Measurements from ENCODE around the gene CSNK1E.

The CSNK1E gene

DNA sequence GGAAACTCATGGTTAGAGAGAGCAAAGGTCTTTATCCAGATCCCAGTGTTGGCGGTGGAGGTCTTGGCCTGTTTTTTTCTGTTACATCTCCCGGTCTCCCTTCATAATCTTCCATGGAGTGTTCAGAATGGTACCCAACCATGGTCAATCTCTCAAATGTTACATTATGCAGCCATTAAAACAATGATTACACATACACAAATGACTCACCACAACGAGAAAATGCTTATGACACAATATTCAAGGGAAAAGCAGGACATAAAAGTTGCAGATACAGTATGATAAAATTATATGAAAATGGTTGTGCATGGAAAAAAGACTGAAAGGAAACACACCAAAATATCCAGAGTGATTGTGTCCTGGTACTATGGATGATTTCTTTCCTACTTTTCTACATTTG is 17.8 kb upstream of the CSNK1E start:
- no peak for DNase-seq (ENCODE audit: low read depth in 2 of 2, low spot score in 1 of 2)

DNA sequence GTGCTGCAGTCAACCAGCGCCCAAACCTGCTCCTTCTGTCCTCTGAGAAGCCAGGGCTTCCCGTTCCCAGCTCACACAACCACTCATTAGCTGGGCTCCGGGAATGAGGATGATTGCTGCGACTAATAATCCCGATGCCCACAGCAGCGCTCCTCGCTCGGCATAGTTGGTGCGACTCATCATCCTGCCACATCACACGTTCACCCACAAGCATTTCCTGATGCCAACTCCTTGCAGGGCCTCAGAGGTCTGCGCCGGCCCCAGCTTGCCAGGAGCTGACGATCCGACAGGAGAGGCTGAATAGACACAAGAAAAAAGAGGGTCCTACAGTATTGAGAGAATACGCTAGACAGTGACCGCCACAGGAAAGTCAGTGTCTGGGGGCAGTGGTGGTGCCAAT is 10.6 kb upstream of the CSNK1E start:
- no peak for DNase-seq (ENCODE audit: low read depth in 2 of 2, low spot score in 1 of 2)

DNA sequence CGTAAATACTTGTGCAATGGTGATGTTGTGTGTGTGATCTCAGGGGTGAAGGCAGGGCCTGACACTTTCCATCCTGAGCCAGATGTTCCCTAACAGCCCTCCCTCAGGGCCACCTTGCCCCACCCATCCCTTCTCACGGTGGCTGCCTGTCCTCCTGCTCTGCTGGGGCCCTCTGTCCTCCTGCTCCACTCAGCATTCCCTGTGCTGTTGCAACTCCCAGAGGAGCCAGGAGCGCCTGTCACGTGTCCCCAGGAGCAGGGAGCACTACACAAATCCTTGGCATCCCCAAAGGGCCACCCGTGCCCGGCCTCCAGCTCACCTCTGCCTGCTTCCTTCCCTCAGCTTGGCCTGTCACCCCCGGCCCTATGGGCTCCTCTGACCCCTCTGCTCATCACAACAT is 10.2 kb upstream of the CSNK1E start:
- DNase-seq (ENCODE audit: low read depth in 2 of 2, low spot score in 1 of 2), result no peak

DNA sequence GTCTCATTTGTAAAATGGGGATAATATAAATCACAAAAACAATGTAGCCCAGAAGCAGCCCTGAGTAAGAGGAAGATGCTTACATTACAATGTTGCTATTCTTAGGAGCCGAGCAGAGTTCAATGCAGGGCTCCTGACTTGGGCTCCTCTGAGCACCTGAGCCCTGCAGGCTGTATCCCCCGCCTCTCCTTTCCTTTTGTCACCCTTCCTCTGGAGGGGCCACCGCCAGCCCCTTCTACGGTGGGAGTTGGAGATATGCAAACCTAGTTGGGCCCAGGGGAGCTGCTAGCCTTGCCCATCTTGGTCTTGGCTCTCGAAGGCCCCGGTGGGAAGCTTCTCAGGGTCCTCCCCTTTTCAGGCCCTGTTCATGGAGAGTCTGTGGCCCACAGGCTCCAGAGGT is 8.4 kb upstream of the CSNK1E start:
- DNase-seq (ENCODE audit: low read depth in 2 of 2, low spot score in 1 of 2), result no peak

DNA sequence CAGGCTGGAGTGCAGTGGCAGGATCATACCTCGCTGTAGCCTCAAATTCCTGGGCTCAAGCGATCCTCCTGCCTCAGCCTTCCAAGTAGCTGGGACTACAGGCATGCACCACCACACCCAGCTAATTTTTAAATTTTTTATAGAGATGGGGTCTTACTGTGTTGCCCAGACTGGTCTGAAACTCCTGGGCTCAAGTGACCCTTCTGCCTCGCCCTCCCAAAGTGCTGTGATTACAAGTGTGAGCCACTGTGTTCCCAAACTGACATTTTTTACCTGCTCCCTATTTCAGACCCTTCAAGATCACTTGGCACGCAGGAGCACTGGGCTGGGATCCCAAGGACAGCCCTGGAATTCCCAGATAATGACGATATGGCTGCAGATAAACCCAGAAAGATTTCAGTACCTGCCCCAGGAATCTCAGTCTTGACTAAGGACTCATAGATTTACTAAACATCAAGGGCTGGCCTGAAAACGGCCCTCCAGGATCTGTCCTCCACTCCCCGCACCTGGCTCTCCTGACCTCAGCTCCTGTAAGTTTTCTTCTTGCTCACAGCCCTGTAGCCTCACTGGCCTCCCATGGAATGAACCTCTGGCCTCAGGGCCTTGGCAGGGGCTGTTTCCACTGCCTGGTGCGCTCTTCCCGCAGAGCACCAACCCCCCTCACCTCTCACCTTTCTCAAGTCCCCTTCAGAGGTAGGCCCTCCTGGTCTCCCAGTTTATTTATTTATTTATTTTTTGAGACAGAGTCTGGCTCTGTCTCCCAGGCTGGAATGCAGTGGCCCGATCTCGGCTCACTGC is 3.6 kb upstream of the CSNK1E start:
- no peak for DNase-seq (ENCODE audit: low read depth in 2 of 2, low spot score in 1 of 2)

DNA sequence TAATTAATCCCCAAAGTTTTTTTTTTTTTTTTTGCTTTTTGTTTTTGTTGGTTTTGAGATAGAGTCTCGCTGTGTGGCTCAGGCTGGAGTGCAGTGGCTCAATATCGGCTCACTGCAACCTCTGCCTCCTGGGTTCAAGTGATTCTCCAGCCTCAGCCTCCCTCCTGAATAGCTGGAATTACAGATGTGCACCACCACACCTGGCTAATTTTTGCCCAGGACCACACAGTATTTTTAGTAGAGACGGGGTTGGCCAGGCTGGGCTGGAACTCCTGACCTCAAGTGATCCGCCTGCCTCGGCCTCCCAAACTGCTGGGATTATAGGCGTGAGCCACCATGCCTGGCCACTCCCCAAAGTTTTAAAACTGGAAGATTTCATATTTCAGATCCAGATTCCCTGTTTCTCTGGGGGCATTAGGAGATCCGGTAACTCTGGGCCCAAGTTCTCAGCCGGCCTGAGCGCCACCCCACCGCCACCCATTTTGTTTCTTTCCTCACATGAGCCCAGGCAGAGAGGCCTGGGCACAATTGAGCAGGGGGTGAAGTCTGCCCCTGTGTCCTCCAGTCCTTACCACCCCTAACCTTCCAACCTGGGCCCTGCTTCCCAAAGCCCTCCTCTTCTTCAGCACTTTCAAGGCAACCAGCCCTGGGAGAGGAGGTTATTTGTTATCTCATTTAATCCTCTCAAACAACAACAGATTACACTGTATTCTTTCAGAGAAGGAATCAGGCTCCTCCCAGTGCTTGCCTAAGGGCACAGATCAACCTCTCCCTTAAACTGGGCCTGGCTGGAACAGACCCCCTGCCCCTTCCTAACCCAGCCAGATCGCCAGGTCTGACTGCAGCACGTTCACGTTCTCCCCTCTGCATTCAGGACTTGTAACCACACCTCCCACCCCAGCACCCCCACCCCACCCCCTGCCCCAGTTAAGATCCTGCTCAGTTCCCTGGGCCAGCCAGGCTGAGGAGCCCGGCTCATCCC is 1.9 kb upstream of the CSNK1E start:
- DNase-seq (ENCODE audit: low read depth in 2 of 2, low spot score in 1 of 2), result no peak

DNA sequence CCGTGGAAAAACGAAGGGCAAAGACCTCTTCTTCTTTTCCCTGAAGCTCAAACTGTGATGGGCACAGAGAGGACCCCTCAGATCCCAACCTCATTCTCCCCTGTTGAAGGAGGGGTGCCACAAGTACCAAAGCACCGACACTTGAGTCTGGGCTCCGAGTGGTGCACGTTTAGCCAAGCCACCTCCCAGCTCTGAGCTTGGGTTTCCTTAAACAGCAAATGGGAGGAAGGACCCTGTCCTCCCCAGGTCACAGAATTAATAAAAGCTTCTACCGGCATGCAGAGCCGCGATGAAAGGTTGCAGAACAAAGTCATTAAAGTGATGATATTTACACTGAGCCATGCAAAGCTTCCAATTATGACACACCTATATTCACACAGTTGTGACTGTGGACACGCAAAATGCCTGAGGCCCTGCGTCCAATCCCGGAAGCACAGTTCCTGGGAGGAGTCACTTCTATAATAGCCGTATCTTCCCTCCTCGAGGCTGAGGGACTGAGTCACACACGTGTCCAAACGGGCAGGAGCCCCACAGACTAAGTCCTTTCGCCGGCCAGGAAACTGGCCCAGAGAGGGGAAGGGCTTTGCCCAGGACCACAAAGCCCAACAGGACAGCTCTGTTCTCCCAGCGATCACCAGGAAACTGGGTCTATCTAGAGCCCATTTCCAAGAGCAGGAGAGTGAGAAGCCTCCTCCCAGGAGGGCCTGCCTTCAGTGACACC is 922 bp upstream of the CSNK1E start:
- no peak for DNase-seq (ENCODE audit: low read depth in 2 of 2, low spot score in 1 of 2)

DNA sequence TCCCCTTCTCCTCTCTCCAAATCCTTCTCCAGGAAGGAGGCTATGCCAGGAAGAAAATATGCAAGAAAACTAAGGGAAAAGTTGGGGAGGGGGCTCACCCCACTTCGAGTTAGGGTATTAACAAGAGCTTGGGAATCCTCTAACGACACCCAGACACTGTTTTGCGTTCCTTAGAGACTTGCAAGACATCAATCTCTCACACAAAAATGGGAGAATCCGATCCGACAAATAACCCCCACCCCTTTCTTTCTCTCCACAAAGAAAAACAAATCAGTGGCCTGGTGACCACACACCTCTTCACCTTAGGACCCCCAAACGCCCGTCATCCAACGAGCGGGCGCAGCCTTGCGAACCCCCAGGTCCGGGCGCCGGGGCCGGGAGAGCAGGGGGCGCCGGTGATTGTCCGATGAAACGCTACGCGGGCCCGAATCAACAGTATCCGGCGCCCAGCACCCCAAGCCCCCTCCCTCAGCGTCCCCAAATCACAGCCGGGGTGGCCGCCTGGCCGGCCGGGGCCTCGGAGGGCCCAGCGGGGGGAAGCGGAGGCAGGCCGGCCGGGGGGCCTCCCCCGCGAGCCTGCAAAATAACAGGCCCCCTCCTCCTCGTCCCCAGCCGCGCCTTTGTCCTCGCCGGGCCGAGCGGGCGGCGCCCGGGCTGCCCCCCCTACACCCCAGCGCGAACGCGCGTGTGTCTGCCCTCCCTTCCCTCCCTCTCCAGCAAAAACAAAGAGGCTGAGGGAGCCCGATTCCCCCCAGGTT is 690 bp downstream of the CSNK1E start:
- DNase-seq (ENCODE audit: low read depth in 2 of 2, low spot score in 1 of 2), result no peak

DNA sequence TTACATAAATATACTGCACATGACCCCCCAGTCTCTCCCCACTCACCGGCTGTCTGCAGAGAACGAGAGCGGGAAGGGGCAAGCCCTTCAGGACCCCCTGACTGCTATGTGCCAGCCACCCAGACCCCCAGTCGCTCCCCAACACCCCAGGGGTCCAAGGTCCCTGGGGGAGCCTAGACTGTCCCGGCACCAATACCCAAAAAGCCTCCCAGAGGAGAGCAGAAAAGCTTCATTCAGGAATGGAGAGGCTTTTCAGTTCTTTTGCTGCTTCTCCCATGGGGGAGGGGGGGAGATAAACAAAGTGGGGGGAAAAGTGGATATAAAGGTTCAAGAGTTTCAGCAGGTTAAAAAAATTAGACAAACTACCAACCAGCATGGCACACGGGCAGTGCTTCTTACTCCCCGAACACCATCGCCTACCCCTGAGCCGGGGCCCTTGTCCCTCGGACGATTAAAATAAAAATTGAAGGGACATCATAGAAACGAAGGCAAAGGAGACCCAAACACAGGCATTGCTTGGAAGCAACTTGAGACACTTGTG is 1.3 kb downstream of the CSNK1E start:
- no peak for DNase-seq (ENCODE audit: low read depth in 2 of 2, low spot score in 1 of 2)

DNA sequence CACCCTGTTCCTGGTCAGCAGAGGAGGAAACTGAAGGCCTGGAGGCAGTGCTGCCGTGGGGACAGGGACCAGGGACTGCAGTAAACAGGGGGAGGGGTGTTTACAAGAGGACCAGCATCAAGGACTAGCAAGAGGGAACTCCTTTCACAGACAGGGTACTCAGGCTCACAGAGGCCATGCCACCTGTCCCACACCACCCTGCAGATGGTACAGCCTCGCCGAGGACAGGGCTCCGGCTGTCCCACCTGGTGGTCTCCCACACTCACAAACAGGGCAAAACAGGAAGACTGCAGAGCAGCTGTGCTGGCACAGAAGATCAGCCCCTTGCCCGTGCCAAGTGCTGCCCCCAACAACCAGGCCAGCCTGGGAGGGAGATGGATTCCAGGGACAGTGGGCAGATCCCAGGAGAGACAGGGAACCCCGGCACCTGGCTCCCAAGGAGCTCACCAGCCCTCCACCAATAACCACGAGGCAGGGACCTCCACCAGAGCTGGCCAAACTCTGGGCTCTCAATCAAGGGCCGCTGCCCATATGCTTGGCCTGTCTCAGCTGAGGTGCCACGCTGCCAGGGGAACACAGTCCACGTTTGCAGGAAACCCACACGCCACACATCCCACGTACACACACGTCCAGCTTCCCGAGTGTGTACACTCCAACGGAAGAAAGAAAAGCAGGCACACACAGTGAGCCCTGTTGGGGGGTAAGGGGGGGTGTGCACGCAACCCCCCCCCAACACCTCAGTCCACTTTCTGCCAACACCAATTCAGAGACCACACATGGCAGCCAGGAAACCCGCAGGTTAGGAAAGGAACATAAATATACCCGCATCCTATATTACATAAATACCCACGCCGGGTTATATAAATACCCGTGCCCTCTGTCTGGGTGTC is 2.1 kb downstream of the CSNK1E start:
- DNase-seq (ENCODE audit: low read depth in 2 of 2, low spot score in 1 of 2), result no peak

DNA sequence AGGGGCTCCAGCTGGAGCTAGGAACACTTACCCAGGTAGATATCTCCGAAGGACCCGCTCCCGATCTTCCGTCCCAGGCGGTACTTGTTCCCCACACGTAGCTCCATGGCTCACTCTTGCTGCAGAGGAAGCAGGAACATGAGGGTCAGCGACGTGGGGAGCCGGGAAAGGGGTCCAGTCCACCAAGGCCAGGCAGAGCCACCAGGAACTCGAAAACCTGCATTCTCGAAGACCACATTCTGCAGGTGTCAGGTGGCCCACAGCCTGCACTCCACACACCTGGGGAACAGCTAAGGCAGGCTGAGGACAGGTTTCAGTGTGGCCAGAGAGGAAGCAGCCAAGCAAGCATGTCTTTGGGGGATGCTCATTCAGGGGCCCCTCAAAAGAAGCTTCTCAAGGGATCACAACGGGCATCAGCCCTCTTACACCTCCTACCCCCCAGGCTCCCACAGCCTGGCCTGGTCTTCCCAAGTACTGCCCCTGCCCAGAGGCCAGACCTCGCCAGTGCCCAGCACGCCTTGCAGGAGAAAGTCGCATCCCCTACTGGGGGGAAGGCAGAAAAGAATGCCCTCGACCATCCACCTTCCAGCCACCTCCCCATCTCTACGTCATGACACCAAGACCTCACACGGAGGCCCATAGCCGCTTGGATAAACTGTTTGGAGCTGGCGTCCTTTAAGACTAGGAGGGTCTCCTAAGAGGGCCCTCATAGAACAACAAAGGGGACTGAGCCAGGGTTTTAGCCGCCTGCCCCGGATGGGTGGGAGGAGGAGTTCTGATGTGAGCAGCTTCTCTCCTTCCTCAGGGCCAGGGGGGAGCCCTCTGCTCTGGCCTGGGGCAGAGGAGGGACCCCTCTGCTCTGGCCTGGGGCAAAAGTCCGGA is 2.9 kb downstream of the CSNK1E start:
- no peak for DNase-seq (ENCODE audit: low read depth in 2 of 2, low spot score in 1 of 2)

DNA sequence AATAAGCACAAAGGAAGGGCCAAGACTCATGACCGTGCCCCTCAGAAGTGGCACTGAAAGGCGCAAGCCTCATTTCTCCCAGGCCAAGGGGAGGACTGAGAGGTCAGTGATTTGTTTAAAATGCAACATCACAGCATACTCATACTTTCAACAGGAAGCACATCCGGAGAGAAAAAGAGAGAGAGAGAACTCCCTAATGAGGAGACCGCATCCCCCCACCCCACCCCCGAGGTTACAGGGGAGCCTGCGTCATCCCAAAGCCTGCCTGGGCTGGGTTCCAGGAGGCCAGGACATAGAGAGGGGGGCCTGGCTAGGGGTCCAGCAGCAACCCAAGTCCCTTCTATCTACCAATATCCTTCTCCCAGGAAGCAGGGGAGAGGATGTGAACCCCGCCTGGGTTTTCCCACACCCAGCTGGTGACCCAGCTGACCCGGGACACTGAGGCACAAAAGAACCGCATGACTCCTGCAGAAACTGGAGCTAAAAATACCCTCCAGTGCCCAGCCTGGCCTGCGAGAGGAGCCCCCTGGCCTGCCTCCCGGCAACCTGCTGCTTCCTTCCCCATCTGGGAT is 3.8 kb downstream of the CSNK1E start:
- DNase-seq (ENCODE audit: low read depth in 2 of 2, low spot score in 1 of 2), result no peak

DNA sequence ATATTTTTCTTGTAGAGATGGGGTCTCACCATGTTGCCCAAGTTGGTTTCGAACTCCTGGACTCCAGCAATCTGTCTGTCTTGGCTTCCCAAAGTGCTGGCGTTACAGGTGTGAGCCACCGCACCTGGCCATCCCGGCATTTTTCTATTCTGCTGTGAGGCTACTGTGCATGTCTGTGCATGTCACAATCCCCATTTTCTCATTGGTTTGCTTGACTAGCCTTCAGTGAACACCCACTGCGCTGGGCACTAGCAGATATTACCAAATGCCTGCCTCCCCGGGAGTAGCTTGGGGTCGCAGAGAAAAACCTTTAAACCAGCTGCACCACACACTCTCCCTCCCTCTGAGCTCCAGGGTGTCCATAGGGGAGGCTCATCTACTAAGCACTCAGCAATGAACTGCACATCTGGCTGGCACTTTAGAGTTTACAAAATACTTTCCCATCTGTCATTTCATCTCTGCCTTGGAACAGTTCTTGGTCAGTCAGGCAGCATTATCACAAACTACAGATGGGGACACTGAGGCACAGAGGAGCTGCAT is 4.9 kb downstream of the CSNK1E start:
- no peak for DNase-seq (ENCODE audit: low read depth in 2 of 2, low spot score in 1 of 2)

DNA sequence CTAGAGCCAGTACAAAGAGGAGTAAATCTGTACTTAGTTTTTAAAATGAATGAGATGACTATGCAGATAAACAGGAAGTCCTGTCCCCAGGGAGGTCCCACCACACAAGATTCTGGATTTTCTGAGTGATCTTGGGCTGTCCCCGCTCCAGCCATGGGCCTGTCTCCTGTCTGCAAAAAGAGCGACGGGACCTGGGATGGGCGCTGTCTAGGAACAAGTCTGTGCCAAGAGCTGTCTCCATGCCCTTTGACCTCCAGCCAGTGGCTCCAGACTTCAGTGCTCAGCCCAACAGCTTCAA is 6.0 kb downstream of the CSNK1E start:
- DNase-seq (ENCODE audit: low read depth in 2 of 2, low spot score in 1 of 2), result no peak

DNA sequence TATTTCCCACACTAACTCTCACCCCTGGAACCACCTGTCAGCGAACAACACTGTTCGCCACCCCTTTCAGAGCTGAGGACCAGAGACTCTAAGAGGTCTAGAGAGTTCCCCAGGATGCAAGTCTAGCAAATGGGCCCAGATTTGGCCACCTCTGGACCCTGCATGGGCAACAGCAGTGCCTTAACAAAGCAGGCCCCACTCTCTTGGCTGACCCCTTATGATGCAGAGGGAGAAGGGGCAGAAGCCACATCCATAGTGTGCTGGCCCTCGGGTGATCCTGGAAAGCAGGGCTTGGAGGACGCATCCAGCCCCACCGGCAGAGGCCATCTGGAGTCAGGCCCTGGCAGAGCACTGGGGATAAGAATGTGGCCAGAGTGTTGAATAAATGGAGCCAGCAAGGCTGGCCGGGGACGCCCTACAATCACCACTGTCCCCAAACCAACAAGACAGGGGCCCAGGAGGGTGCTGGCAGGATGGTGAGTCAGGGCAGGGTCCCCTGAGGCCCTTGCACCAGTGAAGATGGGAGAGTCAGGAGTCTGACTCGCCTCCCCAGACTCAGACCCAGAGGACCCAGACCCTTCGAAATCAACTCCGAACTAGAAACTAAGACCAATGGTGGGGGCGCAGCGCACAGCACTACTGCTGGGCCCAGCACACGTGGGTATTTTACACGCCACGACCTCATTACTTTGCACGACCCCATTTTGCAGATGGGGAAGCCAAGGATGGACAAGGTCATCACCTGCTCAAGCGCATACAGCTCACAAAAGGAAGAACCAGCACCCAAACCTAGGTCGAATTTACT is 6.5 kb downstream of the CSNK1E start:
- DNase-seq (ENCODE audit: low read depth in 2 of 2, low spot score in 1 of 2), result no peak

DNA sequence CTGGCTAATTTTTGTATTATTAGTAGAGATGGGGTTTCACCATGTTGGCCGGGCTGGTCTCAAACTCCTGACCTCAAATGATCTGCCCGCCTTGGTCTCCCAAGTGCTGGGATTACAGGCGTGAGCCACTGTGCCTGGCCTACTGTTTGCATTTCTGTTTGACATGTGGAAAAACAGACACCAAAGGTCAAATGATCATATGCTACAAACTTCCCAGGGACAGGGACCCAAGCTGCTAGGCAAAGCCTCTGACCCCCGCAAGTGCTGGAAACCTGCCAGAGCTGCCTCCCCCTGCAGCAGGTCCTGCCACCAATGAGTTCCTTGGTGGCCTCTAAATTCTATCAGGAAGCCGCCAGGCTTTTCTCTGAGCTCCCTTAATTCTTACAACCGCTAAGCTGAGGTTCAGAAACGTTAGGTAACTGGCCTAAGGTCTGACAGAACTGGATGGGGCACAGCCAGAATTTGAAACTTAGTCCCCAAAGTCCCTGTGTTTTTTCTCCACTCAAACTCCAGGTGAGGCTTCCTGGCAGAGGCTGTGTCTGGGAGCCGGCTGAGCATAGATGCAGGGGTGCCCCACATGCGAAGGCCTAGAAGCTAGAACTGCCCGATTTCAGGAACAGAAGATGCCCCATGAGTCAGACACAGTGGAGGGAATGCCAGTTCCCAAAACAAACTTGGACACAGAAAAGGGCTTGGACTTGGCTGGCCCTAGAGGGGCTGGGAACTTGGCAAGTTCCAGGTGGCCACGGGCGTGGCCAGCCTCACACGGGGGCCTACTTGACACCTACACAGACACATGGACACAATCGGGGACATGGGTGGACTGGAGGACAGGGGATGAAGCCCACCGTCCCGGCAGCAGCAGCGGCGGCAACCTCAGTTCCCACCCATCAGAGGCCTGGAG is 7.4 kb downstream of the CSNK1E start:
- DNase-seq (ENCODE audit: low read depth in 2 of 2, low spot score in 1 of 2), result no peak

Measured in stimulated activated CD8-positive, alpha-beta memory T cell treated with anti-CD3 and anti-CD28 coated beads, Interleukin-4, amount 100 ng/mL, for 4 hours (primary cell).